ENCODE measurements around the gene LAMA2. TPM values are rescaled to one million over a fixed set of nuclear protein-coding genes. Genes with fewer than 3 reads are reported as not detected.

Gene LAMA2
- total and polyA plus RNA-seq, 8 donors, result 3.4 to 110 (median 31.6) TPM

DNA sequence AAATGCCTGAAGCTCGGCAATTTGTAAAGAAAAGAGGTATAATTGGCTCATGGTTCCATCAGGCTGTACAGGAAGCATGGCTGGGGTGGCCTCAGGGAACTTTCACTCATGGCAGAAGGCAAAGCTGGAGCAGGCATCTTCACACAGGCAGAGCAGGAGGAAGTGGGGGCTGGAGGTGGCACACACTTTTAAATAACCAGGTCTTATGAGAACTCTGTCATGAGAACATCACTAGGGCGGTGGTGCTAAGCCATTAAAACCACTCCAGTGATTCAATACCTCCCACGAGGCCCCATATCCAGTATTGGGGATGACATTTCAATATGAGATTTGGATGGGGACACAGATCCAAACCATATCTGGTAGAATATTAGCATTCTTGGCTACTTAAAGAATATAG, 481.8 kb downstream of the LAMA2 start:
- intact Hi-C loops (cut with DNase I; ENCODE audit: low total_unique reads), result no loop called here
- H3K27me3 ChIP-seq, result no peaks in the 10 kb centered on the region
- DNase-seq, result no peak
- TF ChIP-seq POLR2AphosphoS5 (IDR thresholded peaks at IDR 0.05) (no peak), POLR2A (IDR thresholded peaks at IDR 0.05) (no peak), EP300 (IDR thresholded peaks at IDR 0.05) (no peak)
- TF ChIP-seq, protein P1, sequence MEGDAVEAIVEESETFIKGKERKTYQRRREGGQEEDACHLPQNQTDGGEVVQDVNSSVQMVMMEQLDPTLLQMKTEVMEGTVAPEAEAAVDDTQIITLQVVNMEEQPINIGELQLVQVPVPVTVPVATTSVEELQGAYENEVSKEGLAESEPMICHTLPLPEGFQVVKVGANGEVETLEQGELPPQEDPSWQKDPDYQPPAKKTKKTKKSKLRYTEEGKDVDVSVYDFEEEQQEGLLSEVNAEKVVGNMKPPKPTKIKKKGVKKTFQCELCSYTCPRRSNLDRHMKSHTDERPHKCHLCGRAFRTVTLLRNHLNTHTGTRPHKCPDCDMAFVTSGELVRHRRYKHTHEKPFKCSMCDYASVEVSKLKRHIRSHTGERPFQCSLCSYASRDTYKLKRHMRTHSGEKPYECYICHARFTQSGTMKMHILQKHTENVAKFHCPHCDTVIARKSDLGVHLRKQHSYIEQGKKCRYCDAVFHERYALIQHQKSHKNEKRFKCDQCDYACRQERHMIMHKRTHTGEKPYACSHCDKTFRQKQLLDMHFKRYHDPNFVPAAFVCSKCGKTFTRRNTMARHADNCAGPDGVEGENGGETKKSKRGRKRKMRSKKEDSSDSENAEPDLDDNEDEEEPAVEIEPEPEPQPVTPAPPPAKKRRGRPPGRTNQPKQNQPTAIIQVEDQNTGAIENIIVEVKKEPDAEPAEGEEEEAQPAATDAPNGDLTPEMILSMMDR (IDR thresholded peaks at IDR 0.05), result no peak
- WGBS, 5 donors, result 64 to 93% (median 73%) methylated on average over 3 of the region's 3 CpGs
- no peaks in the 10 kb centered on the region for H3K9me3 ChIP-seq
- peaks cover 0 to 15% (median 3%) of the 10 kb centered on the region in 4 donors for H3K4me1 ChIP-seq
- H3K36me3 ChIP-seq, result peaks cover 0 to 15% (median 12%) of the 10 kb centered on the region in 4 donors
- H3K27ac ChIP-seq, result no peak overlapping the region
- H3K4me3 ChIP-seq, result no peak overlapping the region

DNA sequence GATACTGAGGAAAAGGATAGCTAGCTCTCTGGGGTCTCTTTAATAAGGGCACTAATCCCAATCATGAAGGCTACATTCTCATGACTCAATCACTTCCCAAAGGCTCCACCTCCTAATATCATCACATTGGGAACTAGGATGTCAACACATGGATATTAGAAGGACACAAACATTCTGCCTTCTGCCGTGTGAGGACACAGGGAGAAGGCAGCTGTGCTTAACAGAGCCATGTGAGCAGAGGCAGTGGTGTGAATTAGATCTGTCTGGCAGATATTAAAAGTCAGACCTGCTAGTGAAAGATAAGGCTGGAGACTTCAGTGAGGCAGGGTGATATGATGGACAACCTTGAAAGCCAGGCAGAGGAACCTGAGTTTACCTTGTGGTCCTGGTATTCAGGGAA, 485.1 kb downstream of the LAMA2 start:
- peaks cover 0 to 15% (median 5%) of the 10 kb centered on the region in 4 donors for H3K4me1 ChIP-seq
- 46 to 69% (median 47%) methylated on average over 1 of the region's 1 CpG for WGBS, 5 donors
- H3K36me3 ChIP-seq, result peaks cover 0 to 15% (median 11%) of the 10 kb centered on the region in 4 donors
- H3K9me3 ChIP-seq, result no peaks in the 10 kb centered on the region
- intact Hi-C loops (cut with DNase I; ENCODE audit: low total_unique reads), result no loop called here
- DNase-seq, result no peak
- no peak overlapping the region for H3K27ac ChIP-seq
- no peaks in the 10 kb centered on the region for H3K27me3 ChIP-seq
- TF ChIP-seq EP300 (IDR thresholded peaks at IDR 0.05) (no peak), POLR2AphosphoS5 (IDR thresholded peaks at IDR 0.05) (no peak), POLR2A (IDR thresholded peaks at IDR 0.05) (no peak)
- TF ChIP-seq, protein P1 (IDR thresholded peaks at IDR 0.05), result no peak
- no peak overlapping the region for H3K4me3 ChIP-seq

- intact Hi-C loops (cut with DNase I; ENCODE audit: low total_unique reads), result no loop called here
- Histone ChIP-seq H3K4me3 (no peak overlapping the region), H3K27me3 (no peaks in the 10 kb centered on the region), H3K36me3 (peaks cover 0 to 15% (median 10%) of the 10 kb centered on the region in 4 donors), H3K4me1 (peaks cover 0 to 15% (median 5%) of the 10 kb centered on the region in 4 donors), H3K27ac (no peak overlapping the region), H3K9me3 (no peaks in the 10 kb centered on the region)
- DNase-seq, result no peak
- WGBS, 5 donors, result 81 to 91% (median 86%) methylated on average over 2 of the region's 2 CpGs
- TF ChIP-seq, protein P1 (IDR thresholded peaks at IDR 0.05), result no peak
- TF ChIP-seq EP300 (IDR thresholded peaks at IDR 0.05) (no peak), POLR2A (IDR thresholded peaks at IDR 0.05) (no peak), POLR2AphosphoS5 (IDR thresholded peaks at IDR 0.05) (no peak)
These were observed 486.0 kb downstream of the LAMA2 start for GRCh38 chr6:129368970-129369369.

- no peak for DNase-seq
- Histone ChIP-seq H3K4me1 (peaks cover 0 to 15% (median 5%) of the 10 kb centered on the region in 4 donors), H3K27me3 (no peaks in the 10 kb centered on the region), H3K36me3 (peaks cover 0 to 15% (median 9%) of the 10 kb centered on the region in 4 donors), H3K9me3 (no peaks in the 10 kb centered on the region), H3K27ac (no peak overlapping the region), H3K4me3 (peak overlapping the region in 1 of 4 donors; percentile 17)
- 36 to 63% (median 48%) methylated on average over 5 of the region's 5 CpGs for WGBS, 5 donors
- intact Hi-C loops (cut with DNase I; ENCODE audit: low total_unique reads), result no loop called here
- TF ChIP-seq POLR2AphosphoS5 (IDR thresholded peaks at IDR 0.05) (no peak), EP300 (IDR thresholded peaks at IDR 0.05) (no peak), POLR2A (IDR thresholded peaks at IDR 0.05) (no peak)
- TF ChIP-seq, protein P1 (IDR thresholded peaks at IDR 0.05), result no peak
These were observed 486.8 kb downstream of the LAMA2 start for GRCh38 chr6:129369737-129370136.

Measured in stomach (tissue), 9 donors.